Measurements from ENCODE around the gene DNAJB14. TPM values are rescaled to one million over a fixed set of nuclear protein-coding genes. Genes with fewer than 3 reads are reported as not detected.

DNAJB14 gene
- polyA plus RNA-seq, 1 donor = 30.8 TPM

DNA sequence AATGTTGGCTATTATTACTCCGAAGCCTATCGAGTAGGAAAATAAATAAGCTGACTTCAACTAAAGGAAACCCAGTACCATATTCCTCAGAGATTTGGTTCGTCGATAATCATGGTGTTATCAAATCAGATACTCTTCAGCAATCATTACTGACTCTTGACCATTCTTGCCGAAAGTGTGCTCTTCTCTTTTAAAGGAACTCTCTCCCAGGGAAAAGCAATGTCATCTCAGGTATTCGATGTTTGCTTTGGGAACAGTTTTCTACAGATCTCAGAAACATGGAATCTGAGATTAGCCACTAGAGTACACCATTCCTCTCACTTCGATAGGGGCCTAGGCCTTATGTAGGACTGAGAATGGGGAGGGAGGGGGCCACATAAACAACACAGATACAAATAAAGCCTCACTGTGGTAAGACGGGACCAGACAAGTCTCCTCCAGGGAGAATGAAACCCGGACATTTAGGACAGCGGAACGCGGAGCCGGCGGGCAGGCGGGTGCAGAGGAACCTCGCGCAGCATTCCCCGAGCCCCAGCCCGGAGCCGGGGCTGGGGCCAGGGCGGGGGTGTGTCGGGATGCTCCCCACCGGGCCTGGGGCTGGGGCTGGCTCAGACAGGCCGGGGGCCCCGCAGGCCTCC is 581 bp downstream of the DNAJB14 start:
- no peaks in the 10 kb centered on the region for H3K9me3 ChIP-seq (ENCODE audit: control insufficient read depth, low read depth, low read length)
- peaks cover 14% of the 10 kb centered on the region for H3K4me1 ChIP-seq (ENCODE audit: control insufficient read depth, insufficient read depth, low read length)
- peak overlapping the region; percentile 99 for H3K27ac ChIP-seq (ENCODE audit: low read length)
- H3K36me3 ChIP-seq (ENCODE audit: control insufficient read depth, insufficient read depth, low read length) = peaks cover 3% of the 10 kb centered on the region
- peak overlapping the region; percentile 71 for H3K4me3 ChIP-seq (ENCODE audit: low read length)
- no peaks in the 10 kb centered on the region for H3K27me3 ChIP-seq (ENCODE audit: control insufficient read depth, insufficient read depth, low read length)
- no CpG with 5 or more reads among the region's 25 CpGs for WGBS (ENCODE audit: insufficient coverage, low lambda C conversion rate)
- DNase-seq = peak; percentile 18 to 64

DNA sequence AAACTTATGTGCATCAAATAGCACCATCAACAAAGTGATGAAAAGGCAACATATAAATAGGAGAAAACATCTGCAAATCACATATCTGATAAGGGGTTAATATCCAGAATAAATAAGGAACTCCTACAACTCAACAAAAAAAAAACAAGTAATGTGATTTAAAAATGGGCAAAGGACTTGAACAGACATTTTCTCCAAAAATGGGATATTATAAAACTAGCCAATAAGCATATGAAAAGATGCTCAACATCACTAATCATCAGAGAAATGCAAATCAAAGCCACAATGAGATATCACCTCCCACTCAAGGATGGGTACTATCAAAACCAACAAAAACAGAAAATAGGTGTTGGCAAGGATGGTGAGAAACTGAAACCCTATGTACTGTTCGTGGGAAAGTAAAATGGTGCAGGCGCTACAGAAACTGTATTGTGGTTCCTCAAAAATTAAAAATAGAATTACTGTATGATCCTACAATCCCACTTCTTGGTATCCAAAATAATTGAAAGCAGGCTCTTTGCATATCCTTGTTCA is 2.4 kb downstream of the DNAJB14 start:
- H3K9me3 ChIP-seq (ENCODE audit: control insufficient read depth, low read depth, low read length) = no peaks in the 10 kb centered on the region
- H3K4me1 ChIP-seq (ENCODE audit: control insufficient read depth, insufficient read depth, low read length) = peaks cover 14% of the 10 kb centered on the region
- H3K27me3 ChIP-seq (ENCODE audit: control insufficient read depth, insufficient read depth, low read length) = no peaks in the 10 kb centered on the region
- no peak overlapping the region for H3K4me3 ChIP-seq (ENCODE audit: low read length)
- H3K27ac ChIP-seq (ENCODE audit: low read length) = no peak overlapping the region
- H3K36me3 ChIP-seq (ENCODE audit: control insufficient read depth, insufficient read depth, low read length) = peaks cover 3% of the 10 kb centered on the region
- no peak for DNase-seq
- WGBS (ENCODE audit: insufficient coverage, low lambda C conversion rate) = no CpG with 5 or more reads among the region's 2 CpGs

DNA sequence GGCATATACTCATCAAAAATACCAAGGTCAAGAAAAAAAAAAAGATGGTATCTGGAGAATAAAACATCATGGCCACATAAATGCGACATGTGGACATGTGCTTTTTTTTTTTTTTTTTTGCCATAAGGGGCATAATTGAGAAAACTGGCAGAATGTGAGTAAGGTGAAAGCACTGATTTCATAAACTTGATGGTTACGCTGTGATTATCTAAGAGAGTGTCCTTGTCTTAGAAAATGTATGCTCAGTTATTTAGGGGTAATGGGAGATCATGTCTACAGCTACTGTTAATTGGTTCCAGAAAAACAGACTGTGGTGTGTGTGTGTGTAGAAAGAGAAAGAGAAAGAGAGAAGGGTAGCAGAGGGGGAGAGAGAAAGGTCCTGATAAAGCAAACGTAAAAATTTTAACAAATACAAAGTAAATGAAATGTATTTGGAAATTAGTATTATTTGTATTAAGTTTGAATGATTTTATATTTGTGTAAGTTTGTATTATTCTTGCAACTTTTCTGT is 8.1 kb downstream of the DNAJB14 start:
- WGBS (ENCODE audit: insufficient coverage, low lambda C conversion rate) = 100% methylated on average over 1 of the region's 3 CpGs
- Histone ChIP-seq H3K4me1 (ENCODE audit: control insufficient read depth, insufficient read depth, low read length) (no peaks in the 10 kb centered on the region), H3K4me3 (ENCODE audit: low read length) (no peak overlapping the region), H3K27ac (ENCODE audit: low read length) (no peak overlapping the region), H3K36me3 (ENCODE audit: control insufficient read depth, insufficient read depth, low read length) (peaks cover 9% of the 10 kb centered on the region), H3K27me3 (ENCODE audit: control insufficient read depth, insufficient read depth, low read length) (no peaks in the 10 kb centered on the region), H3K9me3 (ENCODE audit: control insufficient read depth, low read depth, low read length) (peaks cover 23% of the 10 kb centered on the region)
- no peak for DNase-seq

DNA sequence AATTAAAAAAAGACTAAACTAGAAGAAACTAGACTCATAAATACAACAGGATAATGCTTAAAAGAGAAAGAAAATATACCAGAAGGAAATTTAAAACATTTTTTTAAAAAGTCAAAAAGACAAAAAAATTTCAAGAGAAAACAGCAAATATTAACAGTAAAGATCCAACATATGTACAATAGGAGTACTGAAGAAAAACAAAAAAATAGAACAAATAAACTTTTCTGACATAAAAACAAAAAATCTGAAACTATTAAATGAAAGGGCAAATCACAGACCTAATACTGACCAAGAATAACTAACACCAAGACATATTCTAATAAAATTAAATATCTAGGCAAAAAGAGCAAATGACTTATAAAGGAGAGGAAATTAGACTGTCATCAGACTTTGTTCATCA is 11.5 kb downstream of the DNAJB14 start:
- Histone ChIP-seq H3K4me1 (ENCODE audit: control insufficient read depth, insufficient read depth, low read length) (no peaks in the 10 kb centered on the region), H3K9me3 (ENCODE audit: control insufficient read depth, low read depth, low read length) (peaks cover 37% of the 10 kb centered on the region), H3K27me3 (ENCODE audit: control insufficient read depth, insufficient read depth, low read length) (no peaks in the 10 kb centered on the region), H3K27ac (ENCODE audit: low read length) (no peak overlapping the region), H3K4me3 (ENCODE audit: low read length) (no peak overlapping the region), H3K36me3 (ENCODE audit: control insufficient read depth, insufficient read depth, low read length) (peaks cover 9% of the 10 kb centered on the region)
- DNase-seq = no peak

DNA sequence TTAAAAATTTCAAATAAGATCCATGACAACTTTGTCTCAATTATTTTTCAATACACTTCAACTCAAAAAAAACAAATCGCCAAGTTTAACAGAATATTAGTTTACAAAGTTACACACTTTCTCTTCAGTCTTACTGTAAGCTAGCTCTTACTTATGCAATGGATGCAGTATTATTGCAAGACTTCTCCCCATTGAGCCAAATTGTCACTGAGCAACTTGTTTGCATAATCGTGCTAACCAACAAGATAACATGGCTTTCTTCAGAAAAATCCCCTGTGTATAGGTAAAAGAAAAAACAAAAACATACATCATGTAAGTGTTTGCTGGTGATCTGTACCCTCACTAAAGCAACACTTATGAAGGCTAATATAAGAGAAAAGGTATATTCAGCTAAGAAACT is 18.9 kb downstream of the DNAJB14 start:
- Histone ChIP-seq H3K27ac (ENCODE audit: low read length) (no peak overlapping the region), H3K9me3 (ENCODE audit: control insufficient read depth, low read depth, low read length) (peaks cover 9% of the 10 kb centered on the region), H3K36me3 (ENCODE audit: control insufficient read depth, insufficient read depth, low read length) (peaks cover 10% of the 10 kb centered on the region), H3K27me3 (ENCODE audit: control insufficient read depth, insufficient read depth, low read length) (no peaks in the 10 kb centered on the region), H3K4me1 (ENCODE audit: control insufficient read depth, insufficient read depth, low read length) (no peaks in the 10 kb centered on the region), H3K4me3 (ENCODE audit: low read length) (no peak overlapping the region)
- no peak for DNase-seq
- 100% methylated on average over 1 of the region's 2 CpGs for WGBS (ENCODE audit: insufficient coverage, low lambda C conversion rate)

DNA sequence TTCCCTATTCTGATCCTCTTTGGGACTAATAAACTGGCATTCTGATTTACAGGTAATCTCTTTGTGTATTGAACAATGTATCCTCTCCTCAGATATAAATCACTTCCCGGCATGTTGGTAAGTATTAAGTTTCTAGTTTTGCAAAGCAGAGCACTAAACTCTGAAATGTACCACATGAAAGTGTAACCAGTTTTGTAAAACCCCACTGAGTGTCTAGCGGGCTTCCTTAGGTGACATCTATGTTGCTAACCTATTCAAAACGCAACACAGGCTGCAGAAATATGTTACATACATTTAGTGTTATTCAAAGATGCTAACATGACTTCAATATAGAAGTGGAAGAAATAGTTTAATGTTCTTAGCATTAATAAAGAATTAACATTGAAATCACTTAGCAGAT is 25.2 kb downstream of the DNAJB14 start:
- no peak overlapping the region for H3K4me3 ChIP-seq (ENCODE audit: low read length)
- no CpG with 5 or more reads among the region's 3 CpGs for WGBS (ENCODE audit: insufficient coverage, low lambda C conversion rate)
- H3K9me3 ChIP-seq (ENCODE audit: control insufficient read depth, low read depth, low read length) = peaks cover 7% of the 10 kb centered on the region
- H3K4me1 ChIP-seq (ENCODE audit: control insufficient read depth, insufficient read depth, low read length) = peaks cover 8% of the 10 kb centered on the region
- no peak overlapping the region for H3K27ac ChIP-seq (ENCODE audit: low read length)
- no peaks in the 10 kb centered on the region for H3K27me3 ChIP-seq (ENCODE audit: control insufficient read depth, insufficient read depth, low read length)
- H3K36me3 ChIP-seq (ENCODE audit: control insufficient read depth, insufficient read depth, low read length) = peaks cover 16% of the 10 kb centered on the region
- no peak for DNase-seq

DNA sequence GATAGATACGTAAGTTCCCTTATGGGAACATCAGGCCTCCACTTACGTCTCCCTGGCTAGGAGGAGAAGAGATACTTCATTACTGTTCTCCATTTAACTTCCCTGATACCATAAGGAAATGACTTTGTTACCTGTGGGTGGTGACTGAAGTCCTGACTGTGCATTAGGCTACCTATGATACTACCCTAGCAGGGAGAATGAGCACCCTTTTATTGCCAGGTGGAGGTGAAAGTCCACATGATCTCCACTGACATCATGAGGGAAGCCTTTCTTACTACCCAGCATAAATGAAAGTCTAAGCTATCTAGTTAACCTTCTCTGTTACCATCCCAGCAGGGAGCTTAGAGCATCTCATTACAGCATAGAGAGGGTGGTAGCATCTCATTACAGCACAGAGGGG is 27.8 kb downstream of the DNAJB14 start:
- Histone ChIP-seq H3K27me3 (ENCODE audit: control insufficient read depth, insufficient read depth, low read length) (no peaks in the 10 kb centered on the region), H3K4me3 (ENCODE audit: low read length) (no peak overlapping the region), H3K4me1 (ENCODE audit: control insufficient read depth, insufficient read depth, low read length) (peaks cover 8% of the 10 kb centered on the region), H3K9me3 (ENCODE audit: control insufficient read depth, low read depth, low read length) (peaks cover 7% of the 10 kb centered on the region), H3K36me3 (ENCODE audit: control insufficient read depth, insufficient read depth, low read length) (peaks cover 24% of the 10 kb centered on the region), H3K27ac (ENCODE audit: low read length) (peak overlapping the region; percentile 86)
- no CpG with 5 or more reads among the region's 2 CpGs for WGBS (ENCODE audit: insufficient coverage, low lambda C conversion rate)
- DNase-seq = peak; percentile 85 to 95

DNA sequence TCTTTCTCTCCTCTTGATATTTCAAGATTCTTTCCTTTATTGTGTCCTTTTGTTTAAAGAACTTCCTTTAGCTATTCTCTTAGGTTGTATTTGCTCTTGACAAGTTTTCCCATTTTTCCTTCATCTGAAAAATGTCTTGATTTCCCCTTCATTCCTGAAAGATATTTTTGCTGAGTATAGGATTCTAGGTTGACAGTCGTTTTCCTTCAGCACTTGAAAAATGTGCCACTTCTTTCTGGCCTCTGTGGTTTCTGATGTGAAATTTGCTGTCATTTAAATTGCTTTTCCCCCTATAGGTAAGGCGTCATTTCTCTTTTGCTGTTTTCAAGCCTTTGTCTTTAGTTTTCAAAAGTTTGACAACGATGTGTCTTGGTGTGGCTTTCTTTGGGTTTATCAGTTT is 28.8 kb downstream of the DNAJB14 start:
- peaks cover 7% of the 10 kb centered on the region for H3K9me3 ChIP-seq (ENCODE audit: control insufficient read depth, low read depth, low read length)
- H3K36me3 ChIP-seq (ENCODE audit: control insufficient read depth, insufficient read depth, low read length) = peaks cover 24% of the 10 kb centered on the region
- H3K27me3 ChIP-seq (ENCODE audit: control insufficient read depth, insufficient read depth, low read length) = no peaks in the 10 kb centered on the region
- no peak for DNase-seq
- peak overlapping the region; percentile 86 for H3K27ac ChIP-seq (ENCODE audit: low read length)
- WGBS (ENCODE audit: insufficient coverage, low lambda C conversion rate) = 93% methylated on average over 3 of the region's 3 CpGs
- H3K4me3 ChIP-seq (ENCODE audit: low read length) = no peak overlapping the region
- peaks cover 8% of the 10 kb centered on the region for H3K4me1 ChIP-seq (ENCODE audit: control insufficient read depth, insufficient read depth, low read length)

DNA sequence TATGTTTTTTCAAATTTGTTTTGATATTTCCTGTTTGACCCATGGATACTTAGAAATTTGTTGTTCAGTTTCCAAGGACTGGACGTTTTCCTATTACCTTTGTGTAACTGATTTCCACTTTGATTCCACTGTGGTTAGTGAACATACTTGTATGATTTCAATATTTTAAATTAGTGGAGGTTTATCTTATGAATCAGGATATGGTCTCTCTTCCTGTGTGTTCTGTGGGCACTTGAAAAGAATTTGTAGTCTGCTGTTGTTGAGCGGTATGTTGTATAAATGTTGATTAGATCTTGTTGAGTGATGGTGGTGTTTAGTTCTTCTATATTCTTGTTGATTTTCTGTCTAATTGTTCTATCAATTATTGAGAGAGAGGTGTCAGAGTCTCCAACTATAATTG is 31.0 kb downstream of the DNAJB14 start:
- peaks cover 7% of the 10 kb centered on the region for H3K9me3 ChIP-seq (ENCODE audit: control insufficient read depth, low read depth, low read length)
- DNase-seq = no peak
- H3K36me3 ChIP-seq (ENCODE audit: control insufficient read depth, insufficient read depth, low read length) = peaks cover 20% of the 10 kb centered on the region
- no peak overlapping the region for H3K4me3 ChIP-seq (ENCODE audit: low read length)
- H3K27ac ChIP-seq (ENCODE audit: low read length) = no peak overlapping the region
- peaks cover 8% of the 10 kb centered on the region for H3K4me1 ChIP-seq (ENCODE audit: control insufficient read depth, insufficient read depth, low read length)
- no peaks in the 10 kb centered on the region for H3K27me3 ChIP-seq (ENCODE audit: control insufficient read depth, insufficient read depth, low read length)
- no CpG with 5 or more reads among the region's 2 CpGs for WGBS (ENCODE audit: insufficient coverage, low lambda C conversion rate)

DNA sequence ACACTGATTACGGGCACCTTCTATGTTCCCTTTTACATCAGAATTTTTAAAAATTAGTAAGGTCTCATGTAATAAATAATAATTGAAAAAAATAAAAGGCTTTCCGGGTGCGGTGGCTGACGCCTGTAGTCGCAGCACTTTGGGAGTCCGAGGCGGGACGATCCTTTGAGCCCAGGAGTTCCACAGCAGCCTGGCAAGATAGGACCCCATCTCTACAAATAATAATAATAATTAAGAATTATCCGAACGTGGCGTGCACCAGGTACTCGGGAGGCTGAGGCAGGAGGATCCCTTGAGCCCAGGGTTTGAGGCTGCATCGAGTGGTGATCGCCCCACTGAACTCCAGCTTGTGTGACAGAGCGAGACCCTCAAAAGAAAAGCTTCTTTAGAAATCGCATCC is 51.4 kb downstream of the DNAJB14 start:
- H3K9me3 ChIP-seq (ENCODE audit: control insufficient read depth, low read depth, low read length) = no peaks in the 10 kb centered on the region
- H3K27me3 ChIP-seq (ENCODE audit: control insufficient read depth, insufficient read depth, low read length) = no peaks in the 10 kb centered on the region
- peak overlapping the region; percentile 96 for H3K4me3 ChIP-seq (ENCODE audit: low read length)
- H3K4me1 ChIP-seq (ENCODE audit: control insufficient read depth, insufficient read depth, low read length) = no peaks in the 10 kb centered on the region
- H3K36me3 ChIP-seq (ENCODE audit: control insufficient read depth, insufficient read depth, low read length) = peaks cover 3% of the 10 kb centered on the region
- peak overlapping the region; percentile 83 for H3K27ac ChIP-seq (ENCODE audit: low read length)
- 92% methylated on average over 6 of the region's 16 CpGs for WGBS (ENCODE audit: insufficient coverage, low lambda C conversion rate)
- DNase-seq = no peak

Measured in large intestine (tissue), 3 donors.